DMS114 treated with DMSO at 0.1 percent for 48 hours (cell line): ENCODE results near the gene OMP.

Experiments
- DNase-seq: peaks from one replicate; lab custom pipeline; 2025; ENCODE audit not compliant: unreplicated experiment; lab: John Stamatoyannopoulos, UW

OMP gene

DNA sequence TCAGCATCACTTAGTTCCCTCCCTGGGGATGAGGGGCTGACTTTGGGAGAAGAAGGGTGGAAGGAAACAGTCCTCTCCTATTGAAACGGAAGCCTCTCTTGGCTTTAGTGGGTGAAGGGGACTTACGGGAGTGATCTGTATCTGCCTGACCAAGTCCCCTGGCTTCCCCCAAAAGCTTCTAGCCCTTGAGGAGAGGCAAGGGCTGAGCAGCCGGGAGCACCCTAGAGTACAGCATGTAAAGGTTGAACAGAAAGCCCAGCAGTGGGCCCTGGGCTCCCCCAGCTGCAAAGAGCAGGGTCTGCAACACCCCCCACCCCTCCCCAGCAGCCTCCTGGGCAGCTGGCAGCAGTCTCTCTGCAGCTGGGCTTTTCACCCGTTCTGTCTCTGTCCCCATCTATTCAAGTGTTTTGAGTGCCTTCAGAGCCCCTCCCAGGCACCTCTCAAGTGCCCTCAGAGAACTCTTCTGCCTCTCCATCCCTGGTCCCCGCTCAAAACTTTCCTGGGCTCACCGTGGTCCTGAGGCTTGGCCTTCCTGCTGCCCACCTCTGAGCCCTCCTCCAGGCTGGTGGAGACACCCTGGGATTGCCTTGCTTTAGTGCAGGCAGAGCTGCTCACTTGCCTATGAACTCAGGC lies 33.2 kb upstream of the OMP start:
- no peak for DNase-seq

DNA sequence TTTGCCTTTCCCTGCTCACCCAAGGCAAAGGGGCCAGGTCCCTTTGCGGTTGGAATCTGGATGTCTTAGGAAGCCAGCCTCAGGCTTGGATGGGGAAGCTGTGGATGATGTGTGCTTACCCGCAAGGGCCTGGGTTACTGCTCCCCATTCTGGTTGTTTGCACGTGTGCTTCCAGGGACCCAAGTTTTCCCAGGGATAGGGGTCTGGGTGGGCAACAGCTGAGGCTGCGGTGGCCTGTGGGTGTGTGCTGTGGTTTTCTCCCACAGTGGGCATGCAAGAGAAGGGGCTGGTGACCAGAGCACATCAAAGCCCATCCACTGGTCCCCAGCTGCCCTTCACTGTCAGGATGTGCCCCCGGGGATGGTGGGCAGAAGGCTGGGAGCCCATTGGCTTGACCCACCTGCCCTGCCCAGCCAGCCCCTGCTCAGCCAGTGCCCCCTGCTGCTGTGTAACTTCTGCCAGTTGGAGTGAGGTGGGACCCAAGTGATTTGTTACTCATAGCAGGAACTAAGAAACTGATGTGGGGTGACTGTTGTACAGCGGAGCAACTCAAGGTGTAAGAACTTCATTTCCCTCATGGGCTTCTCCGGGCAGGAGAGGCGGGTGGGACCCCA lies 32.6 kb upstream of the OMP start:
- DNase-seq = no peak

DNA sequence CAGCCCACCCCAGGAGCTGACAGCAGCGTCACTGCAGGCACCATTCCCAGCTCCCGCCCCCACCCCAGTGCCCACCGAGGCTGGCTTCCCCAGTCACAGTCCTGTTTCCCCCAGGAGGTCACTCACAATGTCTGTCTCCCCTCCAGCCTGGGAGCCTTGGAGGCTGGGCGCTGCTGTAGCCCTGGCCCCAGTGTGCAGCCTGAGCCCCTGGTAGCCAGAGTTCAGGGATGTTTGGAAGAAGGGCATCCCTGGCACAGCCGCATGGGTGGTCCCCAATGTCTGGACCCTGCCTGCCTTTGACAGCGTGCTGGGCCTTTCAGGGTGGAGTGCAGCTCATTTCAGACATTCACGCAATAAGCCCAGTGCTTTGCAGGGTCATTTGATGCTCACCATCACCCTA lies 31.6 kb upstream of the OMP start:
- no peak for DNase-seq

DNA sequence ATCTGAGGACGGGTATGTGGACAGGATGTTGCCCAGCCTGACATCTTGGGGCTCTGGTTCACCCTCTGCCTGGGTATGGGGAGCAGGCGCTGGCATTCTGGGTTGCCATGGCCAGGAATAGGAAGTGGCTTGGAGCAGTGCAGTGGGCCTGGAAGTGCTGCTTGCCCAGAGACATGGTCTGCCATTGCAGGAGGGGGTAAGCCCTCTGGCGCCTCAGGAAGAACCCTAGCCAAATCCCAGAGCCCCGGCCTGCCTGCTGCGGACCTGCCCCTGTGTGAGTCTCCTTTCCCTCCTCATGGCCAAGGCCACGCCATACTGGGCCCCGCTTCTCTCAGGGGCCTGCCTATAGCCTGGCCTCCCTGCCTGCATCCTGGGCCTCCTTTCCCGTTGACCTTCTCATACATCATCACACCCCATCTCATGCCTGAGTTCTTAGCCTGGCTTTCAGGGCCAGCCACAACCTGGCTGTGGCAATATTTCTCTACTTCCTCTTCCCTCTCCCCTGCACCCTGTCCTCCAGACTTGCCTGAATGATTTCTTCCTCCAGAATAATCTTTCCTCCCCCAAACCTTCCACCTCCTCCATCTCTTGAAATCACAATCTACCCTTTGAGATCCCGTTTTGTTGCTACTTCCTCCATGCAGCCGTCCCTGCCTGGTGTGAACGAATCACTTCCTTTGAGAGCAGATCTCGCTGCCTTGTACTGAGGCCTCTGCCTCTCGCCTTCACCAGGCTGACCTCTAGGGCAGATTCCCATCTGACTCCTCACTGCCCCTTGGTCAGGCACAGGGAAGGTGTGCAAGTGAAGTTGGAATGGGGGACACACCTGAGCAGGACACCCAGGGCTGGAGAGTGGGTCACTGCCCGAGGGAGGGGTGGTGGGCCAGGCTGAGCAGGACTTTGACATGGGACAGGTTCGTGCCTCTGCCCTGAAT lies 30.7 kb upstream of the OMP start:
- no peak for DNase-seq

DNA sequence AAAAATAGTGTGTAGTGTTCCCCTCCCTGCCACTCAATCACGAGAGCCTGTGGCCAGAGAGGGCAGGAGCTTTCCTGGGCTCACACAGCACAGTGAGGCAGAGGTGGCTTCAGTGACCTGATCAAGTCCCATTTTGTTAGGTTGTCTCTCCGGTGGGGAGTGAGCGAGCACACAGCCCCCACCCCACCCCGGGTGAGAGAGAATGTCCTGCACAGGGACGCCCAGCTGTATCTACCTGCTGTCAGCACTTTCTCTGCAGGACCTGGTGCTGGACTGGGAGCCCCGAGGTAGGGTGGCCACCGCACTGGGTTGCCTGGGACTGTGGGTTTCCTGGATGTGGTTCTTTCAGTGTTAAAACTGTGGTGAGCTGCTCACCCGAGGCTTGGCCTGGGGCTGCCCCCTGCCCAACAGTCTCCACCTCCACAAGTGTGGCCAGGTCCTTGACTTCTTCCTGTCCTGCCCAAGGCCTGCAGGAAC lies 29.8 kb upstream of the OMP start:
- DNase-seq = no peak

DNA sequence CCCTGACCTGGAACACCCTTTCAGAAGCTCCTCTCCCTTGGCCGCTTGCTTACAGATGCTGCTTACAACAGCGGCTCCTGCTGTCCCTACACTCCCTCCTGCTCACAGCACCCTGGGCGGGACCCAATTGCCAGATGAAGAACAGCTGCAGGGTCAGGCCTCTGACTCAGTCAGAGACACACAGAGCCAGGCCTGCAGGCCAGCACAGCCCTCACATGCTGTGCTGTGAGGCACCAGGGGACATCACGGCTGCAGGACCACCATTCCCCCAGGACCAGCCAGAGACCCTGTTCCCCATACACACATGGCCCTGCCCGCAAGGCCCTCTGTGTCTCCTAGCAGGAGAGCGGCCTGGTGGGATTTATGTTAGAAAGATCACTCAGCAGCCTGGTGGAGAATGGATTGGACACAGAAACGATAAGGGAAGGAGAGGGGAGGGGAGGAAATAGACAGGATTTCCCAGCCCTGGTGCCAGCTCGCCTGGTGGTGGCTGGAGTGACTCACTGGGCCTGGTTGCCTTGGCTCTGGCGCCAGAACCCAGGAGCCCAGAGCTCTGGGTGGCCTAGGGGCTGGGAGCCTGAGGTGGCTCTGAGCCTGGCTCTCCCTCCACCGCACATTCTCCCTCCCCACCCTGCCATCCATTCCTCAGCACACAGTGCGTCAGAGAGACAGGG lies 29.2 kb upstream of the OMP start:
- DNase-seq = no peak

DNA sequence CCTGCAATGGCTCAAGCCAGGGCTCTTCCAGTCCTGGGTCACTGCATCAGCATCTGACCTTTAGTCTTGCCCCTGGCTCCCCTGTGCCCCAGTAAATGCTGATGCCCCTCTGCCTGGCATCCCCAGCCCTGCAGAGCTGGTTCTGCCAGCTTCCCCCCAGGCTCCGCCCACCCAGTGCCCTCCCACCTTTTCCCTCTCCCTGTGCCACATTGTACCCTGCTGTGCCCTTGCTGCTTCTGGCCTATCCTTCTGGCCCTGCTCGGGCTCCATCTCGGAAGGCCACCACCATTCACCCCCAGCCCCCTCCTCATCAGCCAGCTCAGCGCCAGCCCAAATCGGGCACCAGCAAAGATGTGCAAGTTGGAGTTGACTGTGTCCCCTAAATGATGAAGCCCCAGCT lies 28.4 kb upstream of the OMP start:
- DNase-seq = no peak

DNA sequence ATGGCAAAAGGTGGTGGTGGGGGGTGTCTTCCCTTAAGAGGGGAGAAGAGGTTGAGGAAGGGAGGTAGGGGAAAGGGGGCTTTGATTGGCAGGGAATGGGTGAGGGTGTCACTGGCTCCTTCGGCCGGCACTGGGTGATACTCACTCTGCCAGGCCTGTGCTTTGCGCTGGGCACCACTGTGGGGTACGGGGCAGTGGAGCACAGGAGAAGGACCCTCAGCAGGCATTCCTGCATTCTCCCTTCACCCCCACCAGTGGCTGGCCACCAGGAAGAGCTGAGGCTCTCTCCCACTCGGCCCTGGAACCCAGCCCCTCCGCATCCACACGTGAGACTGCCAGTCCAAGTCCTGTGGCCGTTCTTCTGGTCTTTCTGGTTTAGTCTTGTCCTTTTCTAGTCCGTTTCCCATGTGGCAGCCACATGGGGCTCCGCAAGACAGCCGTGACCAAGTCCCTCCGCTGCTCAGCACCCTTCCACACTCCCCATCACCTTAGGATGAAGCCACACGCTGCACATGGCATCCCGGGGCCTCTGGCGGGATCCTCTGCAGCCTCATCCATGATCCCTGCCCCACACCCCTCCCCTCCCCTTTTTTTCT lies 27.9 kb upstream of the OMP start:
- DNase-seq = no peak

DNA sequence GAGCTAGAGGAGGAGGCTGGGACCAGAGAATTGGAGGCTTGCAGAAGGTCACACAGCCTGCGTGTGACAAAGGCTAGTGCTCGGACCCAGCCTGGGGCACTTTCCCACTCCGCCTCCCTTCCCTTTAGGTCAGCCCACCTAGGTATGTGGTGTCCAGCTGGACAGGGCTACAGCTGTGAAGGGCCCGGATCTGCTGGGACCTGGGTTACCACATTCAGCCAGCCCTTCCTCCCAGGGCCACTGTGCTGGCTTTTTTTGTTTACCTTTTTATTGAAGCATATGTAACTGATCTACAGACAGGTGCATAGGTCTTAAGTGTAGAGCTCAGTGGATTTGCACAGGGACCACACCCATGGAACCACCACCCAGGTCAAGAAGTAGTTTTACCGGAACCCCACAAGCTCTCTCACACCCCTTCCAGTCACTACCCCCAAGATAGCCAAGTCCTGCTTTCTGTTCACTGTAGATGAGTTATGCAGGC lies 27.2 kb upstream of the OMP start:
- no peak for DNase-seq

DNA sequence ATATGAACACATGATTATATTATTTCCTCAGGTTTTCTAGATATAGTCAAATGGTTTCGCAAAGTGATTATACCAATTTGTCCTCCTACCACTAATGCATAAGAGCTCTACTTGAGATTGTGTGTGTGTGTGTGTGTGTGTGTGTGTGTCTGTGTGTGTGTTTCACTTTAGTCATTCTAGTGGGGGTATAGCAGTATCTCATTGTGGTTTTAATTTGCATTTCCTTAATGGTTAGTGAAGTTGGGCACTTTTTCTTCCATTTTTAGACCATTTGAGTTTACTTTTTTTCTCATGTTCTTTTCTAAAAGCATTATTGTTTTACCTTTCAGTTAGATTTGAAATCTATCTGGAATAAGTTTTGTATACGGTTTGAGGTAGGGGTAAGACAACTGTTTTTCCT lies 23.0 kb upstream of the OMP start:
- no peak for DNase-seq

DNA sequence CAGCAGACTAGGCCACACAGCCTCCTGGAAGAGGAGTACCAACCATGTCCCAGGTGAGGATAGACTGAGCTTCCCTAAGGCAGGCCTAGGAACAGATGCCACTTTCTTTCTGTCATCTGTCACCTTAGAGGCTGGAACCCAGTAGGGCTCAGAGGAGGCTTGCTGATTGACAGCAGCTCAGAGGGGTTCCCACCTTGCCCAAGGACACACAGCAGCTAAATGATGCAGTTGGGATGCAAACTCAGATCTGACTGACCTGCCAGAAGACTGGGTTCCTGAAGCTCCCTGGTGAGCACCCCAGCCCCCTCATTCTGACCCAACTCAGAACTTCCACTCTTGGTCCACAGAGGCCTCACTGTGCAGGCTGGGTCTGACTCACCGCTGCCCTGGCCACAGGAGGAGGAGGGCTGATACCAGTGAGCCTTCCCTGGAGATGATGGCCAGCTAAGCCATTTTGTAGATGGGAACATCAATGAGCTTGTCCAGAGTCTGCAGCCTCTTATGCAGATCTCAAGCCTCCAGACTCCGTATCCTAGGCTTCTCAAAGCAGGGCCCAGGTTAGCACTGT lies 21.9 kb upstream of the OMP start:
- no peak for DNase-seq

DNA sequence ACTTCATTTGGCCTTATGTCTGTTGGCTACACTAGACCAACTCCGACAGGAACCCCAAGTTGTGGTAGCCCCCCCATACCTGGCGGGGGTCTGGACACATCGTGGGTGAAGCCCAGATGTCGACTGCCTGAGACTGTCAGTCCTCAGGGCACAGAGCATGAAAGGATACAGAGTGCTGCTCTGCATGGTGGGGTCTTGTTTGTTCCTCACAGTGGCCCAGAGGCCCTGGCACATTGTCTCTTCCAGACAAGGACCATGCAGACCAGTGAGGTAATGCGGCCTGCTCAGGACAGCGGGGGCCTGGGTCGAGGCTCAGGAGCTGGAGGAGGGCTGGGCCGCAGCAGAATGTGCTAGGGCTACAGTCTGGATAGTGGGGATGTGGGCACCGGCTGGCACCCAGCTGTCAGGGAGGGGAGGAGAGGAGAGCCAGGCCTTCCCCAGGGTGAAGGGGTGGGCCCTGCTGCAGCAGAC lies 21.2 kb upstream of the OMP start:
- no peak for DNase-seq

DNA sequence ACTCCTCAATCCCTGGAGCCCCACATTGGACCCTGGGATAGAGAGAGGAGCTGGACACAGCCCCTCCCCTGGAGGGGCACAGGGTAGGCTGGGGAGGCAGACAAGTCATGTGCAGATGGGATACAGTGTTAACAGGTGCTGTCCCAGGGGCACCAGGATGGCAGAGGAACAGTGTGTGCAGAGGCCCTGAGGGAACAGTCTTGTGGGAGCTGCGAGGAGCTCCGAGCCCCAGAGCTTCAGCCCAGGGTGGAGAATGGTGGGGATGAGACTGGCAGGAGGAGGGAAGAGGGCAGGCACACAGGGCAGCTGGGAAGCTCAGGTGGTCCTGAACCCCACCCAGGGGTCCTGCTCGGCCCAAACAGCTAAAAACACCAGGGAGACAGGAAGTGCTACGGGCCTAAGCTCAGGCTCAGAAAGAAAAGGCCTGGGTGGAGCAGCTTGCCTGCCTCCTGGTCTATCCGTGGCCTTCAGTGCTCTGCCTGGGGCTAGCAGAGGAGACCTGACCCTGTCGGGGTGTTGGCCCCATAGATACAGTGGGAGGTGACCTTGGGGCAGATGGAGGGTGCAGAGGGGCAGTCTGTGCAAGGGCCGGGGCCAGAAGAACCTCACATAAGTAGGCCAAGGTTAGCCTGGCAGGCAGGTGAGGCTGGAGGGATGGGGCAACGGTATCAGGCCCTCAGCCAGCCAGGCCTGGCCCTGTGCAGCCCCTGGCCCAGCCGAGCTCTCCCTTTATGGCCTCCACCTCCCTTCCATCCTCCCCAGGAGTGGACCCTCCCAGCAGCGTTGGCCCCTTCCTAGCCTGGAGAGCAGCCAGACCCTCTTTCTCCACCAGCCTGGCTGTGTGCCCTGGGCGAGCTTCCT lies 20.4 kb upstream of the OMP start:
- no peak for DNase-seq

DNA sequence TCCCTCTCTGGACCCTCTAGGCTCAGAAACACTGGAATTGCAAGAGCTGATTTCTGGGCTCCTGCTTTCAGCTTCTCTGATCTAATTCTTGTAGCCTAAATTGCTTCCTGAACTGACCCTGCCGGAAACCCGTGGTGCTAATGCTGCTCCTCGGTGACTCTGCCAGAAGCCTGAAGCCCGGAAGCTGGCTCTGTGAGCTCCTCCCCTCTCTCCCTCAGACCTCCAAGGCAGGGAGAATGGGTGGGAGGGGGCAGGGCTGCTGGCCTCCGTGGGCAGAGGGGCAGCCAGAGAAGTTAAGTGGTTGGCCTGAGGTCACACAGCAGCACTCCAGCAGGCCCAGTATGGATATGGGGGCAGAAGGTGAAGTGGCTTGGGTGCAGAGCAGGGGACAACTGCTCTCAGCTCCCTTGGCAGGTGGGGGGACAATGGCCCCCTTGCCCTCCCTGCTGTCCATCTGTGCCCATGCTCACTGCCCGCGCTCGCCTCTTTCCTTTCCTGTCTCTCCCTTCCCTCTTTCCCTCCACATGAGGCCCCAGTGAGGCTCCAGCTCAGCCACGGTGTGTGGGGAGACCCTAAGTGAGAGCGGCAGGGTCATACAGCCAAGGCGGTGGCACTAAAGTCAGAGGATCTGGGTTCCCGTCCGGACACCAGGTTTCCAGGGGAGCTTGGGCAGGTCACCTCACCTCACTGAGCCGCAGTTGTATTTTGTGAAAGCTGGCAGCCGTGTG lies 19.6 kb upstream of the OMP start:
- DNase-seq = no peak

DNA sequence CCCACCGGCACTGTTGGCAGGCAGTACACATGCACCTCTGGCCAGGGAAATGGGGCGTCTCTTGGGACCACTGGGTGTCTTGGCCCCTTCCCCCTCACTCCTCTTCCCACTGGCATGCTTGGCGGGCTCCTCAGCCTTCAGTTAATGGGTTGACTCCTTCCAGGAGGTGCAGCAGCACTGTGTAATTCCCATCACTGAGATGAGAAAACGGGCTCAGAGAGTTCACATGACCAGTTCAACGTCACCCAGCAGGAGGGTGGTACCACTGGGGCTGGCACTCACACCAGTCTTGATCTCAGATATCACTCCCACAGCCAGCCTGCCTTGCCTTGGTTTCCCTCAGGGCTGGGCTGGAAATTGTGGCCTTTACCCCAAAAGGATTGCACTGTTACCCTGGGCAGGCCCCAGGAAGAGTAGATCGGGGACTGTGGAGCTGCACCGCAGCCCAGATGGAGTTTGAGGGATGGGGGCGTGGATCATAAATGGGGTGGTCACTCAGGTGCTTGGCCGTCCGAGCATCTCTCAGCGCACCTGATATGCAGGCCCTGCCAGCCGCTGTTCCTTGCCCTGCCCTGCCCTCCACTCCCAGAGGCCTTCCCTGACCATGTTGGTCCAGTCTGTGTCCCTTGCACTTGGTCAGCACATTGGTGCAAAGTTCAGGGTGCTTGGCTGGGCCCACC lies 18.9 kb upstream of the OMP start:
- no peak for DNase-seq

DNA sequence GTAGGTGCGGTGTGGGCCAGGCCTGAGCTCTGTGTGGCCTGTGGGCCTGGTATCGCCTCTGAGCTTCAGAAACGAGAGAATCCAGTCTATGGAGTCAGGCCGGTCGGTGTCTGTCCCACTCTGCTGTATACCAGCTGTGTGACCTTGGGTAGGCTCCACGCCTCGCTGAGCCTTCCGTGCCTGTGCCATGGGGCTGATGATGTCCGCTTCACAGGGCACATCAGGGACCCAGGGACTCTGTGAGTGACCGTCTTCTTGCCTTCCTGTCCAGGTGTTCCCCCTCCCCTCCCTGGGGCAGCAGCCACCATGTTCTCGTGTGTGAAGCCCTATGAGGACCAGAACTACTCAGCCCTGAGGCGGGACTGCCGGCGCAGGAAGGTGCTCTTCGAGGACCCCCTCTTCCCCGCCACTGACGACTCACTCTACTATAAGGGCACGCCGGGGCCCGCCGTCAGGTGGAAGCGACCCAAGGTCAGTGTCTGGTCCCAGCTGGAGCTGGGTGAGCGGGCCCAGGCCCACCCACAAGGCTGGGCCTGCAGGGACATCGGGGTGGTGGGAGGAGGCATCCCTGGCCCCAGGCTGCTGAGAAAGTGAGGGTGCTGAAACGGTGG lies 18.0 kb upstream of the OMP start:
- DNase-seq = no peak

DNA sequence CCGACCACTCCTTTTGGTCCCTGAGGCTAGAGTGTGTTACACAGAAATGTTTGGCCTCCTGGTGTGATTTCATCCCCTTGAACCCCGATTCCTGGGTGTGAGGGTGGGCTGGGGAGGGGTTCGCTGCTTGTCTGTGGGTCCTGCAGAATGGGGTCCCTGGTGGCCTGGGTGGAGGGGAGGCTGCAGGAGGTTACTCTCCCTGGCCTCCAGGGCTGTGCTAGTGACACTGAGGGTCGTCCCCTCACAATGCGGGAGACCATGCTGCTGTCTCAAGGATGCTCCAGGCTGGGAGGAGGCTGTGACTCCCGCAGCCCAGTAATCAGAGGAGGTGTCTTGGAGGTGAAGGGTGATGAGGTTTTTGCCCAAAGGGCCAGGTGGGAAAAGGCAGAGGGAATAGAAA lies 17.0 kb upstream of the OMP start:
- DNase-seq = no peak
